Activated naive CD4-positive, alpha-beta T cell treated with anti-CD3 and anti-CD28 coated beads, Interleukin-2, amount 50 U/mL, for 24 hours (primary cell): ENCODE results near the gene TOPORS.
"Not testable (repeated sequence)": the region's sequence is repeated elsewhere in the genome, so short reads cannot be mapped to it uniquely, and the experiment has no call there.

ENCODE experiments used
- H3K27ac Mint-ChIP-seq: one replicate; pipeline ENCODE4 v1.8.0; 2021; ENCODE audit warnings: mild to moderate bottlenecking, mixed read lengths
- H3K27me3 Mint-ChIP-seq: one replicate; pipeline ENCODE4 v1.8.0; 2021; ENCODE audit warnings: mixed read lengths
- H3K36me3 Mint-ChIP-seq: one replicate; pipeline ENCODE4 v1.8.0; 2021; ENCODE audit warnings: mixed read lengths
- H3K4me1 Mint-ChIP-seq: one replicate; pipeline ENCODE4 v1.8.0; 2021; ENCODE audit warnings: mixed read lengths
- H3K4me3 Mint-ChIP-seq: one replicate; pipeline ENCODE4 v1.8.0; 2021; ENCODE audit warnings: mild to moderate bottlenecking, mixed read lengths
- H3K9me3 Mint-ChIP-seq: one replicate; pipeline ENCODE4 v1.8.0; 2021; ENCODE audit warnings: mixed read lengths

TOPORS gene

DNA sequence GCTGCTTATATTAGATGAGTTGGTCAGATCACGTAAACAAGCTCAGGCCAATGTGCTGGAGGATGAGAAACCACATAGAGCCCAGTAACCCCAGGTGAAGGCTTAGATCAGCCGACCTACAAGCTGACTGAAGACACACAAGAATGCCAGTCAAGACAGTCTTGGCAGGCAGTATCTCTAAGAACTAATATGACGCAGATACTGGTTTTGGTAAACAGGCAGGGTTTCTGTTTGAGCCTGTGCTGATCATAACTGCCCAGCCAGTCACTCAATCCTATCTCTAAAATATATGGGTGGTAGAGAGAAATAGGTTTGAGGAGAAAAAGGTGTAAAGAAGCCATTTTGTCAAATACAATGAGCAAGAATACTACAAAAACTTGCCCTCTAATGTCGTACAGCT lies 18.6 kb downstream of the TOPORS start:
- Mint-ChIP-seq H3K9me3 (no peaks in the 10 kb centered on the region), H3K4me1 (no peaks in the 10 kb centered on the region), H3K27me3 (no peaks in the 10 kb centered on the region), H3K4me3 (no peak overlapping the region), H3K27ac (no peak overlapping the region), H3K36me3 (peaks cover 10% of the 10 kb centered on the region)

- Mint-ChIP-seq H3K36me3 (peaks cover 10% of the 10 kb centered on the region), H3K27ac (no peak overlapping the region), H3K4me3 (no peak overlapping the region), H3K9me3 (no peaks in the 10 kb centered on the region), H3K4me1 (no peaks in the 10 kb centered on the region), H3K27me3 (no peaks in the 10 kb centered on the region)
These were observed 19.1 kb downstream of the TOPORS start for GRCh38 chr9:32533336-32533735.

GRCh38 chr9:32526707-32527048 lies 25.7 kb downstream of the TOPORS start:
- H3K27me3 Mint-ChIP-seq: no peaks in the 10 kb centered on the region
- peaks cover 15% of the 10 kb centered on the region for H3K36me3 Mint-ChIP-seq
- peaks cover 50% of the 10 kb centered on the region for H3K4me1 Mint-ChIP-seq
- H3K27ac Mint-ChIP-seq: peak overlapping the region; percentile 78
- no peaks in the 10 kb centered on the region for H3K9me3 Mint-ChIP-seq
- H3K4me3 Mint-ChIP-seq: peak overlapping the region; percentile 90

DNA sequence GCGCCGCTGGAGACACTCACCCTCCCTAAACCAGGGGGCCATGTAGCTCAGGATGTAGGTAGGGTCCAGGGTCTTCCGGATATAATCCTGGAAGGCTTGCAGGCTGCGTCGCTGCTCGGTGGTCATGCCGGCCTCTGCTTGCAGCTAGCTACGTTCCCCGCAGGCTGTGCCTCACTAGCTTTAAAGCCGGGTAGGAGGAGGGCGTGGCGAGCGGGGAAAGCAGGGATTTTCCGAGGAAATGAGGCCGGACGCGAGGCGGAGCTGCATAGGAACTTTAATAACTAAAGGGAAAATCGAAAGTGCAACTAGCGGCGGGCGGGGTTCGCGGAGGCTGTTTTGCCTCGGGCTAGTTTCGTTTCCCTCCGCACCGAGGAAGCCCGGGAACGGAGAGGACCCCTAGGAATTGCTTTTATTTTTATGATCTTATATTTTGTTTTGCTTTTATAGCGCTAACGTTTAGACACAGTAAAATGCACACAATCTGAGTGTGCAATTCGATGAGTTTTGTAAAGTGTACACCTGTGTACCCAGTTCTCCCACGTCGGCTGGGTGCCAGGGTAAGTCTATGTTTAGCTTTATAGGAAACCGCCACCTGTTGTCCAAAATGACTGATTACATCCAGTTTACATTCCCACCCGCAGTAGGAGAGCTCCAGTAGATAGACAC lies 26.2 kb downstream of the TOPORS start, which contains the start of gene RIGI:
TSS of gene RIGI (minus strand) at position 156 of the 666 bp plus-strand sequence. CDS start at position 126, 30 bp downstream.
- Mint-ChIP-seq H3K4me1 (peaks cover 55% of the 10 kb centered on the region), H3K27me3 (no peaks in the 10 kb centered on the region), H3K9me3 (no peaks in the 10 kb centered on the region), H3K36me3 (peaks cover 13% of the 10 kb centered on the region), H3K4me3 (peak within 1 kb of the TSS; percentile 90), H3K27ac (peak within 1 kb of the TSS; percentile 78)

DNA sequence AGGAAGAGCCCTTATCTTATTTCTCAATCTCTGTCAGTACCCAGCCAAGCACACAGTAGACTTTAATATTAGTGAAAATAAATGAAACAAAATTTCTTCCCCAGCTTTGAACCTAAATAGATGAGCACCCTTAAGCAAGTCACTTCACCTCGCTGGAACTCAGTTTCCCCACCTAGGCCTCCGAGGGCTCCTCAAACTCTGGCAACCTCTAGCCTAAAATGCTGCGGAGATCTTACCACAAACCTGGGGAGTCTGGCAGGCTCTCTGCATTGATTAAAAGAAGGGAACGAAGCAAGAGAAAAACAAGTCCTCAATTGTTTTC lies 26.7 kb downstream of the TOPORS start:
- peaks cover 56% of the 10 kb centered on the region for H3K4me1 Mint-ChIP-seq
- peaks cover 9% of the 10 kb centered on the region for H3K36me3 Mint-ChIP-seq
- peak overlapping the region; percentile 78 for H3K27ac Mint-ChIP-seq
- H3K27me3 Mint-ChIP-seq: no peaks in the 10 kb centered on the region
- peak overlapping the region; percentile 90 for H3K4me3 Mint-ChIP-seq
- no peaks in the 10 kb centered on the region for H3K9me3 Mint-ChIP-seq

GRCh38 chr9:32524892-32525708 lies 27.3 kb downstream of the TOPORS start:
- Mint-ChIP-seq H3K4me1 (peaks cover 59% of the 10 kb centered on the region), H3K36me3 (peaks cover 9% of the 10 kb centered on the region), H3K4me3 (peak overlapping the region; percentile 90), H3K27ac (peak overlapping the region; percentile 78), H3K9me3 (no peaks in the 10 kb centered on the region), H3K27me3 (no peaks in the 10 kb centered on the region)

GRCh38 chr9:32524558-32524891 lies 27.9 kb downstream of the TOPORS start:
- H3K36me3 Mint-ChIP-seq, H3K27me3 Mint-ChIP-seq, H3K9me3 Mint-ChIP-seq: not testable (repeated sequence)
- H3K27ac Mint-ChIP-seq: peak overlapping the region; percentile 60
- H3K4me1 Mint-ChIP-seq: peaks cover 59% of the 10 kb centered on the region
- peak overlapping the region; percentile 90 for H3K4me3 Mint-ChIP-seq

DNA sequence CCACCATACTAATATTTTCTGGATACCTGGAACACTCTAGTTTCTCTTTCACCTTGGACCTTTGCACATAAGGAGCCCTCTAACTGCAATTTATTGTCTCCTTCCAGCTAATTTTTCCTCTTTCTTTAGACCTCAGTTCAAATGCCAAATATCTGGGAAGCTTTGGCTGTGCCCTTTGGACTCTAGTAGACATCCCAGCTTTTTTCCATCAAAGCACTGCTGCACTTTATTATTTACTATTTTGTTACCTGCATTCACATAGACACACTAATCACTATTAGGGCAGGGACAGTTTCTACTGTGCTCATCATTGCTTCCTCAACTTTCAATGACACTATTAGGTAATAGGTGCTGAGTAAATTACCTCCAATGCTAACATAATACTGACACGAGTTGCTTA lies 28.5 kb downstream of the TOPORS start:
- Mint-ChIP-seq H3K9me3 (no peaks in the 10 kb centered on the region), H3K4me3 (peak overlapping the region; percentile 19), H3K36me3 (peaks cover 9% of the 10 kb centered on the region), H3K27ac (peak overlapping the region; percentile 83), H3K27me3 (no peaks in the 10 kb centered on the region), H3K4me1 (peaks cover 59% of the 10 kb centered on the region)

DNA sequence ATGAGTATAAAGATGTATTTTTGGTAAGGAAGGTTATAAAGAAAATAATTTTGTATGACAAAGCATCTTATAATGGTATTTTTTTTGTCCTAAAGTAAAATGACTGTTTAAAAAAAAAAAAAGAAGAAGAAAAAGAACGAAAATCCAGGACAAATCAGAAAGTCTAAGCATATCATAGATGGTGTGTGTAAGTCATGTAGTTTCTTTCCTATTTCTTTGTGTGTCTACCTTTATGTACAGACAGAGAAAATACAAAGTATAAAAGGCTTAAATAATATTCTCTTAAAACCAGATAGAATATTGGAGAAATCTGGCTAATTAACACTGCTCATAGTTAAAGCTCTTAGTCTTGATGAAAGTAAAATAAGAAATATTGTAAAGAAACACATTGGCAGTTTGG lies 34.1 kb downstream of the TOPORS start:
- no peak overlapping the region for H3K4me3 Mint-ChIP-seq
- peaks cover 58% of the 10 kb centered on the region for H3K4me1 Mint-ChIP-seq
- H3K27me3 Mint-ChIP-seq: no peaks in the 10 kb centered on the region
- H3K27ac Mint-ChIP-seq: no peak overlapping the region
- H3K36me3 Mint-ChIP-seq: peaks cover 31% of the 10 kb centered on the region
- H3K9me3 Mint-ChIP-seq: peaks cover 7% of the 10 kb centered on the region

DNA sequence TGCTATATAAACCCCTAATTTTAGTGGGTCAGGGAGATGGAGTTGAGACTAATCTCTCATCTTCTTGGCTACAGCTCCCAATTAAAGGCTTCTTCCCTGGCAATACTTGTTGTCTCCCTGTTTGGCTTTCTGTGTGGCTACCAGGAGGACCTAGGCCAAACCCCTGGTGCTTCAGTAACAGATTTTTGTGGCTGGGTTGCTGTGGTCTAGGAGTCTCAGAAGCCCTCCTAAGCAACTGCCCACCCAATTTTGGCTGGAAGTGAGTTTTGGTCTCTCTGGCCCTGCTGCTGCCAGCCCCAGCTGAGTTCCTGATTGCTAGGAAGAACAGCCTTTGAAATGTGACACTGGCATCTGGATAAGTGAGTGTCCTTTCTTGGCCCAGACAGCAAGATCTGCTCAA lies 36.1 kb downstream of the TOPORS start:
- Mint-ChIP-seq H3K27ac (peak overlapping the region; percentile 46), H3K4me3 (no peak overlapping the region), H3K4me1 (peaks cover 59% of the 10 kb centered on the region), H3K27me3 (no peaks in the 10 kb centered on the region), H3K9me3 (peaks cover 7% of the 10 kb centered on the region), H3K36me3 (peaks cover 27% of the 10 kb centered on the region)

DNA sequence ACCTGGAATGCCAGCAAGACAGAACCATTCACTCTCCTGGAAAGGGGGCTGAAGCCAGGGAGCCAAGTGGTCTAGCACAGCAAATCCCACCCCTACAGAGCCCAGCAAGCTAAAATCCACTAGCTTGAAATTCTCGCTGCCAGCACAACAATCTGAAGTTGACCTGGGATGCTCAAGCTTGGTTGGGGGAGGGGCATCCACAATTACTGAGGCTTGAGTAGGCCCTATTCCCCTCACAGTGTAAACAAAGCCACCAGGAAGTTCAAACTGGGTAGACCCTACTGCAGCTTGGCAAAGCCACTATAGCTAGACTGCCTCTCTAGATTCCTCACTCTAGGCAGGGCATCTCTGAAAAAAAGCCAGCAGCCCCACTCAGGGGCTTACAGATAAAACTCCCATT lies 43.7 kb downstream of the TOPORS start:
- no peak overlapping the region for H3K27ac Mint-ChIP-seq
- no peaks in the 10 kb centered on the region for H3K9me3 Mint-ChIP-seq
- peaks cover 7% of the 10 kb centered on the region for H3K36me3 Mint-ChIP-seq
- peaks cover 57% of the 10 kb centered on the region for H3K4me1 Mint-ChIP-seq
- H3K4me3 Mint-ChIP-seq: no peak overlapping the region
- no peaks in the 10 kb centered on the region for H3K27me3 Mint-ChIP-seq

DNA sequence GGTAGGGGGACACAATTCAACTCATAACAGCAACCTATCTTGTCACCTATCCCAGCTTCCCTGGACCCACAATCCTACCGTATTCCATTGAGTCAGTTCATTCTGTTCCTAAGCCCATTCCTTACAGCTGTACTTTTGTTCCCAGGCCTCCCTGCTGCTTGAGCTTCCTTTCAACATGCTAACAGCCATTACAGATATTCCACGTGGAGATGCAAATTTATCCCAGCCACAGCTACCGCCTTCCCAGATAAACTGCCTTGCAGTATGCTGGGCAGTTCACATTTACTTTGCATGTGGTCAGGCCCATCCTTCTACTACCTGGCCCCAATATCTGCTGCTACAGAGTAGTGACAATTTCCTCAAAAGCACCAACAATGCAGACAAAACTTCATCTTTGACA lies 49.4 kb downstream of the TOPORS start:
- H3K9me3 Mint-ChIP-seq: no peaks in the 10 kb centered on the region
- no peak overlapping the region for H3K4me3 Mint-ChIP-seq
- no peak overlapping the region for H3K27ac Mint-ChIP-seq
- H3K27me3 Mint-ChIP-seq: no peaks in the 10 kb centered on the region
- peaks cover 16% of the 10 kb centered on the region for H3K4me1 Mint-ChIP-seq
- H3K36me3 Mint-ChIP-seq: peaks cover 14% of the 10 kb centered on the region

- Mint-ChIP-seq H3K9me3 (no peaks in the 10 kb centered on the region), H3K27ac (no peak overlapping the region), H3K36me3 (peaks cover 16% of the 10 kb centered on the region), H3K4me3 (no peak overlapping the region), H3K27me3 (no peaks in the 10 kb centered on the region), H3K4me1 (peaks cover 12% of the 10 kb centered on the region)
These were observed 49.9 kb downstream of the TOPORS start for GRCh38 chr9:32502464-32502863.

DNA sequence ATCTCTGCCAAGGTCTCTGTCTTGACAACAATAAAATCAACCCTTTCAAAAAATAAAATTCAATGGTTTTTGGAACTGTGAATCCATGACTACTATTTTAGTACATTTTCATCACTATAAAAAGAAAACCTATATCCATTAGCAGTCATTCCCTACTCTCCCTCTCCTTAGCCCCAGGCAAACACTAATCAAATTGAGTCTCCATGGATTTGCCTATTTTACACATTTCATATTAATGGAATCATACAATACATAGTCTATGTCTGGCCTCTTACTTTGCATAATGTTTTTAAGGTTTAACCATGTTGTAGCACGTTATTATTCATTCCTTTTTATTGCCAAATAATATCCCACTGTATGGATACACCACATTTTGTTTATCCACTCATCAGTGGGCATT lies 50.5 kb downstream of the TOPORS start:
- no peak overlapping the region for H3K4me3 Mint-ChIP-seq
- H3K27ac Mint-ChIP-seq: no peak overlapping the region
- H3K36me3 Mint-ChIP-seq: peaks cover 16% of the 10 kb centered on the region
- no peaks in the 10 kb centered on the region for H3K9me3 Mint-ChIP-seq
- no peaks in the 10 kb centered on the region for H3K27me3 Mint-ChIP-seq
- peaks cover 12% of the 10 kb centered on the region for H3K4me1 Mint-ChIP-seq

GRCh38 chr9:32500768-32501167 lies 51.6 kb downstream of the TOPORS start:
- peaks cover 12% of the 10 kb centered on the region for H3K4me1 Mint-ChIP-seq
- no peaks in the 10 kb centered on the region for H3K9me3 Mint-ChIP-seq
- no peak overlapping the region for H3K4me3 Mint-ChIP-seq
- H3K27me3 Mint-ChIP-seq: no peaks in the 10 kb centered on the region
- peaks cover 18% of the 10 kb centered on the region for H3K36me3 Mint-ChIP-seq
- H3K27ac Mint-ChIP-seq: no peak overlapping the region

DNA sequence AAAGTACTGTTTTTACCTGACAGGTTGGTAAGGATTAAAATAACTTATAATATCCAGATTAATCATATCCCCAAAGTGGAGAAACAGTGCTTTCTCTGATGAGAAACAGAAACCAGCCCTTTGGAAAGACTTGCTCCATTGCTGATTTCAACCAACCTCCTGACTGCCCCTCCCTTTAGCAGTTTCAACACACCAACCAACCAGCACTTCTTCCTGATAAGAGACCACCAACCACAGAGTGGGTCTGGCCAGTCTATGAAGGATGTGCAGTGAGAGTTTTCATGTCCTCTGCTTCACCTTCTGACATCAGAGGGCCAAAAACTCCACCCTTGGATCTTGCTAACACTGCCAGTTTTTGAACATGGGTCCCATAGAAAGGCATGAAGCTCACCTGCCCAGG lies 54.5 kb downstream of the TOPORS start:
- Mint-ChIP-seq H3K36me3 (peaks cover 18% of the 10 kb centered on the region), H3K9me3 (no peaks in the 10 kb centered on the region), H3K4me3 (no peak overlapping the region), H3K27me3 (no peaks in the 10 kb centered on the region), H3K27ac (no peak overlapping the region), H3K4me1 (peaks cover 12% of the 10 kb centered on the region)
